ENCODE results near the gene HP.
"Not testable (repeated sequence)": the region's sequence is repeated elsewhere in the genome, so short reads cannot be mapped to it uniquely, and the experiment has no call there.

The HP gene

GRCh38 chr16:72054254-72054847 lies at the start of gene HP:
Gene HP, plus strand, starts transcription at chr16:72054505. Its CDS starts 148 bp downstream, at chr16:72054653.
- not testable (repeated sequence) for FAIRE-seq; DNase-seq (ENCODE audit: low spot score)

- DNase-seq (ENCODE audit: low spot score); FAIRE-seq: not testable (repeated sequence)
Observed at GRCh38 chr16:72008065-72008423, 46.3 kb upstream of the HP start.

GRCh38 chr16:72008424-72009216 lies 45.7 kb upstream of the HP start, which contains the start of gene DHODH:
Gene DHODH, plus strand, starts transcription at chr16:72008744. Its CDS starts 21 bp downstream, at chr16:72008765.
- DNase-seq (ENCODE audit: low spot score): peak; percentile 92
- peak; percentile 84 for FAIRE-seq

DNA sequence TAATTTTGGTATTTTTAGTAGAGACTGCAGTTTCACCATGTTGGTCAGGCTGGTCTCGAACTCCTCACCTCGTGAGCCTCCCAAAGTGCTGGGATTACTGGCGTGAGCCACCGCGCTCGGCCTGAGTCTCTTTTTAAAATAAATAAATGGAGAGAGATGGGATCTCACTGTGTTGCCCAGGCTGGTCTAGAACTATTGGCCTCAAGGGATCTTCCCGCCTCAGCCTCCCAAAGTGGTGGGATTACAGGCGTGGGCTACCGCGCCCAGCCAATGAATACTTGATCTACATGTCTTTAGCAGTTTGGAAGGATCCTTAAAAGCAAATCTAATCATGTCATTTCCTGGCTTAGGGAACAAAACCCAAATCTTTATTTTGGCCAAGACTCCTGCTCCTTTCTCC lies 44.5 kb upstream of the HP start:
- DNase-seq (ENCODE audit: low spot score): no peak
- no peak for FAIRE-seq

DNA sequence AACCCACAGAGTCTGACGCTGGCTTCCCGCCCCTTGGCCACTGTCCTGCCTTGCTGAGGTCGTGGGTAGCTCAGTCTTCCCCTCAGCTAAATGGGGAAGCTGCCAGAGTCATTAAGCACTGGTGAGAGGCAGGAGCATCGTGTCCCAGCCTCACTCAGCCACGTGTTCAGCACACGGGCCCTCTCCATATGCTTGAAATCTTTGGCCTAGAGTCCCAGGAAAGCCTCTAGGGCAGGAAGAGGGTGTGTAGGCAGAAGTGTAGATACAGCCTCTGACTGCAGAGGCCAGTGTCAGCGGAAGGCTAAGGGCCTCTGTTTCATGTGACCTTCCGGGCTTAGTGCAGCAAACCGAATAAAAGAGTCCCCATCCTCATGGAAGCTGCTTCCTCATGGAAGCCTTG lies 41.7 kb upstream of the HP start:
- FAIRE-seq (no peak), DNase-seq (ENCODE audit: low spot score) (no peak)

DNA sequence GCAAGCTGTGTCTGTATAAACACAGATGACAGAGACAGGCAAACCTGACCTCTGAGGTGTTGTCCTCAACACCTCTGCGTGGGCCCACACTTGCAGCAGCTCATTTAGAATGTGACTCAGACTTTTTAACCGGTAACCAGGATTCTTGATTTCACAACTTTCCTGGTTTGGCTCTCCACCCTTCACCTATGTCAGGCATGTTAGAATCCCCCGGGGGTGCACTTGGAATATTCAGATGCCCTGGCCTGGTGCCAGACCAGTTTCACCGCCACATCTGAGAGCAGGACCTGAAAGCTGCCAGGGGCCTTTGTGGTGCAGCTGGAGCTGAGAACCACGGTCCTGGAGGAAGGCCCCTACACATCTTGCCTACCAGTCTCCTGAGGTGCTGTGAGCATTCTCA lies 40.9 kb upstream of the HP start:
- DNase-seq (ENCODE audit: low spot score): peak; percentile 19
- FAIRE-seq: no peak

DNA sequence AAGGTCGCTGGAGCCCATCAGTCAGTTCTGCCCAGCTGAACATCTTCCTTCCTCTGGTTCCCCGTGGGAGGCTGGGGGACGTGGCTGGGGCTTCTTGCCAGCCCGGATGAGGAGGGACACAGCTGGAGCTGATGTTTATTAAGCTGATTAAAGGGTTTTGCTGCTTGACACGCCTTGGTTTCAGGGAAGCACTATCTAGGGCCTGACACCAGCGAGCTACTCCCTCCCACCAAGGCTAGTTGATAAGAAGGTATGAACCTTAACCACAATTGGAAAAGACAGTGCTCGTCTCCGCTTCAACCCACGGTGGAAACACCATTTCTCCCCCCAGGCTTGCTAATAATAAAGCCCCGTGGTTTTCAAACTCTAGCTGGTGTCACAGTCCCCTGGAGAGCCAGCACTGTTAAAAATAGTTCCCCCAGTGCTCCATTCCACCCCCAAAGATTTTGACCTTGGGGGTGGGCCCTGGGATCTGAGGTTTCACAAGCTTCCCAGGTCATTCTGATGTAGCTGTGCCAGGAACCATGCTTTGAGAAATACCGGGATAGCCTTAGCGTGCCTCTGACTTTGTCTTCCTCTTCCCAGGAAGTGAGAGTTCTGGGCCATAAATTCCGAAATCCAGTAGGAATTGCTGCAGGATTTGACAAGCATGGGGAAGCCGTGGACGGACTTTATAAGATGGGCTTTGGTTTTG lies 40.3 kb upstream of the HP start:
- DNase-seq (ENCODE audit: low spot score) (no peak), FAIRE-seq (no peak)

DNA sequence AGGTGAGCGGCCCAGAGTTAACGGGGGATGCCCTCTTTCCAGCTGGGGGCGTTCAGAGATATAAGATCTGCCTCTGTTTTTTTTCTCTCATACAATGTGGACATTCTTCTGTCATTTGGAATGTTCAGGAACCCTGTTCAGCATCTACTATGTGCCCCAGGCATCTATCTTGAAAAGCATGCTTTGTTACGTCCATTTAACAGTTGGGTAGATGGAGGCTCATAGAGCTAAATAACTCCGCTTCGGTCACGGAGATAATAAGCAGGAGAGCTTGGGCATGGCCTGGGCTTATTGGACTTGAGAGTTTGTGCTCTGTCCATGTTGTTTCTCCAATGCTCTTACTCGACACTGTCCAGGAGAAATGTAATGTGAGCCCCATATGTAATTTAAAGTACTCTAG lies 39.6 kb upstream of the HP start:
- FAIRE-seq (no peak), DNase-seq (ENCODE audit: low spot score) (no peak)

GRCh38 chr16:72015124-72015523 lies 39.2 kb upstream of the HP start:
- DNase-seq (ENCODE audit: low spot score) (no peak), FAIRE-seq (no peak)

GRCh38 chr16:72018470-72018869 lies 35.8 kb upstream of the HP start:
- no peak for DNase-seq (ENCODE audit: low spot score)
- no peak for FAIRE-seq

- no peak for DNase-seq (ENCODE audit: low spot score)
- FAIRE-seq: no peak
Observed at GRCh38 chr16:72021043-72021442, 33.3 kb upstream of the HP start.

GRCh38 chr16:72022127-72022526 lies 32.2 kb upstream of the HP start:
- DNase-seq (ENCODE audit: low spot score): no peak

DNA sequence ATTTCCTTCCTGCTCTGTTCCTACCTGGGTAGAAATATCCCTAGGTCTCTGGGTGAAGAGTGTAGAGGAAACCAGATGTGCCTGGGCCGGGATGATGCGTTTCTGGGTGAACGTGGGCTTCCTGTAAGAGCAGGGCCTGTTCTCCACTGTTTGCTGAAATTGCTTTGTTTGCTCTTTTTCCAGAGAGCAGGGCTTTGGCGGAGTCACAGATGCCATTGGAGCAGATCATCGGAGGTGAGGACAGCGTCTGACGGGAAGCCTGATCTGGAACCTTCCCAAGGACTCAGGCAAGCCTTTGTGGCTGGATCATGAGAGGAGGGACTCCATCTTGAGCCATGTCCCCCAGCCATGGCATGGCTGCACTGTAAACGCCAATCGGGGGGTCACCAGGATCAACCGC lies 30.3 kb upstream of the HP start:
- FAIRE-seq: no peak
- no peak for DNase-seq (ENCODE audit: low spot score)

More at GRCh38 chr16:72022127-72022526, 32.2 kb upstream of the HP start:
- FAIRE-seq: no peak

DNA sequence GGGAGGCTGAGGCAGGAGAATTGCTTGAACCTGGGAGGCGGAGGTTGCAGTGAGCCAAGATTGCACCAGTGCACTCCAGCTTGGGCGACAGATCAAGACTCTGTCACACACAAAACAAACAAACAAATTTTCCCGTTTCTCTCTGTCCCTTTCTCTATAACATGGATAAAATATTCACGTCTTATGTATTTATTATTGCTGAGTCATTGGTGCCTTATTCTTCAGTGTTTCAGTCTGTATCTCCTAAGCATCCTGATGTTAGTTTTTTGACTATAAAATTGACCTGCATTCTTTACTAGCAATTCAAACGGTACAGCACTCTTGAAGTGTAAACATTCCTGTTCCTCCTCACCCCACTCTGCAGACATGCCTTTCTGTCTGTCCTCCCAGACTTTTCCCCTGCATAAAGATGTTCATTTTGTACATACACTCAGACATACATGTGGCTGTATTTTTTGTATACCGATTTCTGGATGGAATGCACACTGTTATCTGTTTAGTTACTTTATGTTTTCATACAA lies 29.4 kb upstream of the HP start:
- no peak for FAIRE-seq
- no peak for DNase-seq (ENCODE audit: low spot score)

GRCh38 chr16:72025404-72026114 lies 28.7 kb upstream of the HP start:
- no peak for FAIRE-seq
- DNase-seq (ENCODE audit: low spot score): no peak

GRCh38 chr16:72027669-72028378 lies 26.5 kb upstream of the HP start:
- FAIRE-seq (no peak), DNase-seq (ENCODE audit: low spot score) (no peak)

DNA sequence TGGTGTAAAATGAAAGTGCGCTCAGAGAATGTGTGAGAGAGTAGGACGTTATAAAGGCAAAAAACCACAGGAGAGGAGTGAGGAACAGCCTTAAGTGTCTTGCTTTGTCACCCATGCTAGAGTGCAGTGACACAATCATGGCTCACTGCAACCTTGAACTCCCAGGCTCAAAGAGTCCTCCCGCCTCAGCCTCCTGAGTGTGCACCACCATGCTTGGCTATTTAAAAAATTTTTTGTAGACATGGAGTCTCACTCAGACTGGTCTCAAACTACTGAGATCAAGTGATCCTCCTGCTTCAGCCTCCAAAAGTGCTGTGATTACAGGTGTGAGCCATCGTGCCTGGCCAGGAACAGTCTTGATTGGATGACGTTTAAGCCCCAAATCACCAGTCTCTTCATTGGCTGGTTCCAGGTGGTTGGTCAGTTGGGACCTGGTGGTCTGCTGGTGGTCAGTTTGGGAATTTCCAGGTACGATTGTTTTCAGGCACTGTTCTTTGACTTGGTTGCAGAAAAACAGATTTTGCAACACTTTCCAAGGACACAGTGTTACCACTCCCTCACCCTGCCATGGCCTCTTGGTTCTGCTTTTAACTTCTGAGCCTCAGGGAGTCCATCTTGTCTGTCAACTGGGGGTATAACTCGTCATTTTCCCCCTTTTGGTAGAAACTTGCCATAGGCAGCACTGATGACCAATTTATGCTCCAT lies 24.6 kb upstream of the HP start:
- DNase-seq (ENCODE audit: low spot score) (no peak), FAIRE-seq (no peak)

- FAIRE-seq: no peak
- DNase-seq (ENCODE audit: low spot score): no peak
Observed at GRCh38 chr16:72033437-72033836, 20.9 kb upstream of the HP start.

GRCh38 chr16:72036098-72036497 lies 18.2 kb upstream of the HP start:
- DNase-seq (ENCODE audit: low spot score) (no peak), FAIRE-seq (no peak)

- no peak for FAIRE-seq
- no peak for DNase-seq (ENCODE audit: low spot score)
Observed at GRCh38 chr16:72042157-72042660, 12.1 kb upstream of the HP start.

All from RCC 7860 (cell line).